ENCODE measurements around the gene PCBD1.

Gene PCBD1

DNA sequence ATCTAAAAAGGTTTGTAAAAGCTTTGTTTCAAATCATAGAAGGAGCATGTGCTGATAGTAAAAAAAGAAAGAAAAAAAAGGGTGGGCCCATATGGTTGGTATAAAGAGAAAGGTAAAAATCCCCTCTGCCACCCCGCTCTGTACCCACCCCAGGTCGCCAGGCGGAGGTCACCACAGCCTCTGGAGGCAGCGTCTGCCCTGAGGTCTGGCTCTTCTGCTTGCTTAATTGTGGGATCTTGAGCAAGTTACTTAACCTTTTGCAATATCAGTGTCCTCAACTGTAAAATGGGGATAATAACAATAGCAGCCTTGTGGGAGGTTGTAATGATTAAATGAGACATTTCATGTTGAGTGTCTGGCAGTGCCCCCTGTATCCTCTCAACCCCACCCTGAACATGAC, 10.7 kb upstream of the PCBD1 start:
- DNase-seq (ENCODE audit: low read depth), result no peak
- TF ChIP-seq, protein P1, sequence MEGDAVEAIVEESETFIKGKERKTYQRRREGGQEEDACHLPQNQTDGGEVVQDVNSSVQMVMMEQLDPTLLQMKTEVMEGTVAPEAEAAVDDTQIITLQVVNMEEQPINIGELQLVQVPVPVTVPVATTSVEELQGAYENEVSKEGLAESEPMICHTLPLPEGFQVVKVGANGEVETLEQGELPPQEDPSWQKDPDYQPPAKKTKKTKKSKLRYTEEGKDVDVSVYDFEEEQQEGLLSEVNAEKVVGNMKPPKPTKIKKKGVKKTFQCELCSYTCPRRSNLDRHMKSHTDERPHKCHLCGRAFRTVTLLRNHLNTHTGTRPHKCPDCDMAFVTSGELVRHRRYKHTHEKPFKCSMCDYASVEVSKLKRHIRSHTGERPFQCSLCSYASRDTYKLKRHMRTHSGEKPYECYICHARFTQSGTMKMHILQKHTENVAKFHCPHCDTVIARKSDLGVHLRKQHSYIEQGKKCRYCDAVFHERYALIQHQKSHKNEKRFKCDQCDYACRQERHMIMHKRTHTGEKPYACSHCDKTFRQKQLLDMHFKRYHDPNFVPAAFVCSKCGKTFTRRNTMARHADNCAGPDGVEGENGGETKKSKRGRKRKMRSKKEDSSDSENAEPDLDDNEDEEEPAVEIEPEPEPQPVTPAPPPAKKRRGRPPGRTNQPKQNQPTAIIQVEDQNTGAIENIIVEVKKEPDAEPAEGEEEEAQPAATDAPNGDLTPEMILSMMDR (IDR thresholded peaks at IDR 0.05; ENCODE audit: low read length, missing control alignments), result no peak
- no peak overlapping the region for H3K4me3 ChIP-seq (replicated peaks; ENCODE audit: low read depth, low read length)

DNA sequence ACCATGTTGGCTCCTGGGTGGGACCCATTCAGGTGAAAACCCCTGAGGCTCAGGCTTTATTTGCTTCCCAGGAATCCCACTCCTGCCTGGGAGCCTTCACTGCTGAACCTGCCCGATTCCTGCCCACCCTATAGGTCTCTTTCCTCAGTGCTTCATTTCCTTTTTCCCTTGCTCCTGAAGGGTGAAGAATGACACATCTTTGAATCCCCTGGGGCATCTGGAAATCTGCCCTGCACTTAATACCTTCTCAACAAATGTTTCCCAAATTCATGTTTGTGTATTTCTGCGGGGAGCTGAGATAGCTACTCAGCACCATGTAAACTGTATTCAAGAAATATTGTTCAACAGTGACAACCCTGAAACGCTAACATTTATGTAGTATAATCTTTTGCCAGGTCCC, 10.3 kb upstream of the PCBD1 start:
- DNase-seq (ENCODE audit: low read depth), result no peak
- TF ChIP-seq, protein P1 (IDR thresholded peaks at IDR 0.05; ENCODE audit: low read length, missing control alignments), result no peak

DNA sequence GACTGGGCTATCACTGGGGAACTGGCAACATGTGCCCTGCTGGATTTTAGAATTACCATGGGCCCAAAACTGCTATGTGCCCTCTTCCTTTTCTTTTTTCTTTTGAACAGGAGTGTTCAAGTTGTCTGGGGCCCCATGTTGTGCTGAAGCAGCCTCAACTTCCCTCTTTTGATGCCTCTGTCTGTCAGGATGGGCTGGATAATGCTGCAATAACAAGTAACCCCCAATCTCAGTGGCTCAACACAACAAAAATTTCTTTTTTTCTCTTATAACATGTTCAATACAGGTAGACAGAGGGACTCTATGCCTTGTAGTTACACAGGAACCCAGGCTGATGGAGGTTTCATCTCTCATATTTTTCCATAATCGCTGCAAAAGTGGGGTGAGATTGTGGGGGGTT, 8.2 kb upstream of the PCBD1 start:
- no peak for DNase-seq (ENCODE audit: low read depth)
- TF ChIP-seq, protein P1 (IDR thresholded peaks at IDR 0.05; ENCODE audit: low read length, missing control alignments), result no peak
- H3K4me3 ChIP-seq (replicated peaks; ENCODE audit: low read depth, low read length), result no peak overlapping the region

More for the DNA sequence above, 10.3 kb upstream of the PCBD1 start:
- H3K4me3 ChIP-seq (replicated peaks; ENCODE audit: low read depth, low read length), result no peak overlapping the region

DNA sequence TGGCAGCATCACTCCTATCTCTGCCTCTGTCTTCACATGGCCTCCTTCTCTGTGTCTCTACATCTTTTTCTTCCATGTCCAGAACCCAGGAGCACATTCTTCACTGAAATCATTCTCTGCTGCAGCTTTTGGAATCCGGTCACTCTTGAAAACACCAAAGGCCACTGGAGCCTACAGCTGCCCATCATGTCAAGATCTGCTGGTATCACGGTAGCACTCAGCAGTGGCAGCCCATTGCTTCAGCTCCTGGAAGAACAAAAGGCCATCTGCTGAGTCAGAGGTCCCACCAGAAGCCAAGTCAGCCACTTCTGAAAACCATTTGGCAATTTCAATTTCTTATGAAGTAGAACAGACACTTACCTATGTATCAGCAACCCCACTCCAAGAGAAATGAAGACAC, 6.1 kb upstream of the PCBD1 start:
- TF ChIP-seq, protein P1 (IDR thresholded peaks at IDR 0.05; ENCODE audit: low read length, missing control alignments), result no peak
- no peak for DNase-seq (ENCODE audit: low read depth)
- no peak overlapping the region for H3K4me3 ChIP-seq (replicated peaks; ENCODE audit: low read depth, low read length)

DNA sequence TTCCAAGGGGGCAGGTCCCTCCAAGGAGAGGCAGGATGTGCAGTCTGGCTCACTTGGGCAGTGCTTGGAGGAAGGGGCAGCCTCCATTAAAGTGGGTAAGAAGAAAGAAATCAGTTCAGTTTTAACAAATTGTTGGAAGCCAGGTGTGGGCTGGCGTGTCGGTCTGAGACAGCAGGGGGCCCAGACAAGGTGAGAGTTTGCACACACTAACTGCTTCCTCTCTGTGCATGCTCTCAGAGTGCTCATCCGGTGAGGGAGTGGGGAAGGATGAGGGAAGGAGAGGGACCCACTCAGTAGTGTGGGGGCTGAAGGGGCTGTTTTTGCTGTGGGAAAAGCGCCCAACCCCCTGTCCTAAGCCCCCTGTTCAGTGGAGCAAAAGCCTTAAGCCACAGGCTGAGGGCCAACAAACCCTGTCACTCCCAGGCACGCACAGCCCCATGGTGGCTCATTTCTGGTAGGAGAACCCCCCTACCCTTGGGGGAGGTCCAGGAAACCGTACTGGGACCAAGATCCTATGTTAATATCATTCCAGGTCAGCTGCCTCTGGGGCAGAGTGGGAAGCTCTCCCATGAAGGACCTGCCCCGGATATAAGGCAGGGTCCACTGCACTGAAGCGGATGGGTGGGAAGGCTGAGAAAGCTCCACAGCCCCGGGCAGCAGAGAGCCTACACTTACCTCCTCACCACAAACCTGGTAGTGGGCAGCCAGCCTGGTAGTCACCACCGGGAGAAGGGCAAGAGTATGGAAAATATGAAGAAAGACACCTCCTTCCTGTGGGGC, 5.1 kb upstream of the PCBD1 start:
- TF ChIP-seq, protein P1 (IDR thresholded peaks at IDR 0.05; ENCODE audit: low read length, missing control alignments), result no peak
- DNase-seq (ENCODE audit: low read depth), result no peak
- no peak overlapping the region for H3K4me3 ChIP-seq (replicated peaks; ENCODE audit: low read depth, low read length)

DNA sequence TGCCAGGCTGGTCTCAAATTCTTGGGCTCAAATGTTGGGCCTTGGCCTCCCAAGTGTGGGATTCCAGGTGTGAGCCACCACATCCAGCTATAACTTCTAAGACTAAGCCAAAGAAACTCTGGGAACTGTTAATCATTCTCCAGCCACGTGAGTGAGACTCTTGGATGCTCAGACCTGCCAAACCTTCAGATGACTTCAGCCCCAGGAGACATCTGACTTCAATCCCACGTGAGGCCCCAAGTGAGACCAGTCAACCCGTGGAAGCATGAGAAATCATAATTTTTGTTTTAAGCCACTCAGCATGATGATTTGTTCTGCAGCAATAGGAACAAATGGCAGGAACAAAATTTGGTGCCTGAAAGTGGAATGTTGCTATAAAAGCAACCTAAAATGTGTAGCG, 4.3 kb upstream of the PCBD1 start:
- no peak for DNase-seq (ENCODE audit: low read depth)
- no peak overlapping the region for H3K4me3 ChIP-seq (replicated peaks; ENCODE audit: low read depth, low read length)
- TF ChIP-seq, protein P1 (IDR thresholded peaks at IDR 0.05; ENCODE audit: low read length, missing control alignments), result no peak

DNA sequence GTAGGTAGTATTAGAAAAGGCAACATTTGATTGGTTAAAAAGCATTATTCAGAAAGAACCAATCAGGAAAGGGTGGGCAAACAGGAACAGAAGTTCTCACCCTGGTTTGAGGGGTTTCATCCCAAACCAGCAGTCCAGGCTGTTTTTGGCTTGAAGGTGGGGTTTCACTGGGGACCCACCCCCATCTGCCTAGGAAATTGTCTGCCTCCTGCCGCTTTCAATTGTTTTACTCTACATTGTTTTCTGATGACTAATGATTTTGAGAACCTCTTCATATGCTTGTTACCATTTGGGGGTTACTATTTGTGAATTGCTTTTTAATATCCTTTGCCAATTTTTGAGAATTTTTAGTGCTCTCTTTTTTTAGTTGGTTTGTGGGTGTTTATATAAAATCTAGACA, 3.3 kb upstream of the PCBD1 start:
- TF ChIP-seq, protein P1 (IDR thresholded peaks at IDR 0.05; ENCODE audit: low read length, missing control alignments), result no peak
- no peak overlapping the region for H3K4me3 ChIP-seq (replicated peaks; ENCODE audit: low read depth, low read length)
- peak; percentile 34 for DNase-seq (ENCODE audit: low read depth)
